Stomach (tissue), 9 donors: ENCODE results near the gene WRAP53. TPM values are rescaled to one million over a fixed set of nuclear protein-coding genes. Genes with fewer than 3 reads are reported as not detected.

Source experiments
- DNase-seq, 2 donors: peaks; one replicate each; pipeline versions ENCODE4 v3.0.0 to v3.0.0-alpha.2; 2013 to 2019
- H3K27ac ChIP-seq, 5 donors: fragments of 200-600 bp in 4 of 5; sonication (generic) in 4 of 5; one replicate each; pipeline ENCODE4 v1.5.1; 2013 to 2019; ENCODE audit warnings: mild to moderate bottlenecking in 1 of 5, moderate library complexity in 1 of 5
- H3K27me3 ChIP-seq, 3 donors: fragments of 200-600 bp; sonication (generic); one replicate each; pipeline ENCODE4 v1.5.1; 2017 to 2019; ENCODE audit warnings: mixed run types in 1 of 3
- H3K36me3 ChIP-seq, 4 donors: fragments of 200-600 bp; sonication (generic); 1 replicate in 3 of 4; 2 replicates in 1 of 4; pipeline ENCODE4 v1.5.1; 2016 to 2019
- H3K4me1 ChIP-seq, 4 donors: fragments of 200-600 bp; sonication (generic); one replicate each; pipeline ENCODE4 v1.5.1; 2016 to 2019
- H3K4me3 ChIP-seq, 4 donors: fragments of 200-600 bp; sonication (generic) in 3 of 4; one replicate each; pipeline ENCODE4 v1.5.1; 2016 to 2019; ENCODE audit warnings: mild to moderate bottlenecking in 1 of 4
- H3K9me3 ChIP-seq, 4 donors: fragments of 200-600 bp; sonication (generic); one replicate each; pipeline ENCODE4 v1.5.1; 2016 to 2019
- EP300 ChIP-seq: sonication (generic); formaldehyde crosslinking; IDR thresholded peaks from one replicate; pipeline ENCODE4 v1.6.1; 2017; ENCODE audit warnings: antibody characterized with exemption
- POLR2A ChIP-seq, 4 donors: fragments of 450-650 bp; IDR thresholded peaks; one replicate each; pipeline ENCODE4 v1.6.1; 2016; ENCODE audit warnings: antibody characterized with exemption in 4 of 4, control low read depth in 2 of 4, mild to moderate bottlenecking in 1 of 4, moderate library complexity in 1 of 4
- POLR2AphosphoS5 ChIP-seq, 3 donors: sonication (generic); formaldehyde crosslinking; IDR thresholded peaks; one replicate each; pipeline ENCODE4 v1.6.1; 2016; ENCODE audit warnings: antibody characterized with exemption in 3 of 3
- WGBS, 5 donors: extraction: QIAGEN DNeasy Blood & Tissue Kit in 3 of 5; methylation state at CpG; one replicate each; pipeline versions ENCODE4 v1.1.5 to v1.1.7; 2013 to 2018; 5-methylcytosine and 5-hydroxymethylcytosine counted together
- intact Hi-C: fragments of 100-400 bp; cut with DNase I; formaldehyde crosslinking; loops from one replicate; pipeline ENCODE4 v1.15.1; 2023; ENCODE audit warnings: low total_unique reads
- polyA plus RNA-seq, 3 donors: library from polyadenylated mRNA; stranded (reverse); fragments of 200-250 nt; gene quantifications; one replicate each; pipeline ENCODE4 v1.2.3, GENCODE V29; 2013
- total RNA-seq, 5 donors: library from RNA; depleted of rRNA; stranded (reverse); fragments of >200 nt; gene quantifications; one replicate each; pipeline versions ENCODE4 v1.1.0 to v1.2.3, GENCODE V29; 2014 to 2016
- TF ChIP-seq, protein P1 (sequence below), 7 experiments: fragments of 450-650 bp in 4 of 7; fragments of 200-600 bp in 3 of 7; sonication (generic) in 3 of 7; IDR thresholded peaks; one replicate each; pipeline ENCODE4 v1.5.1; 2016 to 2019; ENCODE audit warnings: antibody characterized with exemption in 7 of 7, control low read depth in 2 of 7, mild to moderate bottlenecking in 1 of 7
- donor health status: healthy with polysubstance abuse.
- donor health status: Bipolar disorder and iron deficiency.
- donor health status: healthy.

WRAP53 gene
- total and polyA plus RNA-seq, 8 donors, result 1.8 to 12.6 (median 3.8) TPM

DNA sequence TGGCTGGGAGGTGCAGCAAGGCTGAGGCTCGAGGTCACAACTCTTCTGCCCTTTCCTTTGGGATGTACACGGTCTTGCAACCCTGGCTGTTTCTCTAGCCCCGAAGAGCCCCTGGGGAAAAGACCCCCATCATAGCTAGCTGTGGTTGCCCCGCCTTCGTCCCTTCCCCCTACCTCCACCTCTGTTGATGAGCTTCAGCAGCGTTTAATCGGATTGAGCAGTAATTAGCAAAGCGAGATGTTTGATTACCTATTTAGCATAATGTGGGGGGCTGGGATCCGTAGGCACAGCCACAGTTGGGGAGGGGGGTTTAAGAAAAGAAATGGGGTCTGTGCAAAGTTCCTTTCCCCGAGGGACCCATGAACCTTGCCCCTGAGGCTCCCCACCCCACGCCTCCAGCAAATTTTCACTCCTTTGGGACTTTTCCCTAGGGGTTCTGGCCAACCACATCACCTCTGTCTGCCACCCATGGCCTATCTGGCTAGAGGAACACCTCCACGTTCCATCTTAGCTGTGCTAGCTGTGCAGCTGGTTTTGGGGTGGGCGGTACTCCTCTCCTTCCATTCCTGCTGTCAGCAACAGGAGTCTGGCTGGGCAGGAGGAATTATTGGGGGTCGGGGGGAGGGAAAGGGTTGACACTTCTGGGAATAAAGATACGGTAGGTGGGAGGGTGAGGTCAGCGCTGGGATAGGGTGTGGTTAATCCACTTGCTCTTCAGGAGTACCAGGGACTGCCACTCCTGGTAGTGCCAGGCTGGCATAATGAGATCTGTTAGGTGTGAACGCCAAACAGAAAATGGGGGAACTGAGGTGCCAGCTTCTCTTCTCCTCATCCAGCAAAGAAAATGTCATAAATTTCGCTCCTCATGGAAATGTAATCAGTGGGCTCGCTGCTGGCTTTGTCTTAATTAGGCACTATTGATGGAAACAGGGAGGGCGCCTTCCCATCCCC lies 27.9 kb downstream of the WRAP53 start:
- TF ChIP-seq POLR2AphosphoS5 (IDR thresholded peaks at IDR 0.05) (no peak), EP300 (no peak), POLR2A (IDR thresholded peaks at IDR 0.05) (no peak)
- TF ChIP-seq, protein P1, sequence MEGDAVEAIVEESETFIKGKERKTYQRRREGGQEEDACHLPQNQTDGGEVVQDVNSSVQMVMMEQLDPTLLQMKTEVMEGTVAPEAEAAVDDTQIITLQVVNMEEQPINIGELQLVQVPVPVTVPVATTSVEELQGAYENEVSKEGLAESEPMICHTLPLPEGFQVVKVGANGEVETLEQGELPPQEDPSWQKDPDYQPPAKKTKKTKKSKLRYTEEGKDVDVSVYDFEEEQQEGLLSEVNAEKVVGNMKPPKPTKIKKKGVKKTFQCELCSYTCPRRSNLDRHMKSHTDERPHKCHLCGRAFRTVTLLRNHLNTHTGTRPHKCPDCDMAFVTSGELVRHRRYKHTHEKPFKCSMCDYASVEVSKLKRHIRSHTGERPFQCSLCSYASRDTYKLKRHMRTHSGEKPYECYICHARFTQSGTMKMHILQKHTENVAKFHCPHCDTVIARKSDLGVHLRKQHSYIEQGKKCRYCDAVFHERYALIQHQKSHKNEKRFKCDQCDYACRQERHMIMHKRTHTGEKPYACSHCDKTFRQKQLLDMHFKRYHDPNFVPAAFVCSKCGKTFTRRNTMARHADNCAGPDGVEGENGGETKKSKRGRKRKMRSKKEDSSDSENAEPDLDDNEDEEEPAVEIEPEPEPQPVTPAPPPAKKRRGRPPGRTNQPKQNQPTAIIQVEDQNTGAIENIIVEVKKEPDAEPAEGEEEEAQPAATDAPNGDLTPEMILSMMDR (IDR thresholded peaks at IDR 0.05), result no peak
- H3K4me1 ChIP-seq, result peaks cover 17 to 25% (median 23%) of the 10 kb centered on the region in 4 donors
- H3K36me3 ChIP-seq, result no peaks in the 10 kb centered on the region
- peak overlapping the region; percentile 52 to 69 (median 58) for H3K4me3 ChIP-seq
- WGBS, 5 donors, result 32 to 37% (median 33%) methylated on average over 20 of the region's 20 CpGs
- H3K27ac ChIP-seq, result peak overlapping the region in 4 of 5 donors; percentile 30 to 71 (median 64)
- peaks cover 9 to 91% (median 44%) of the 10 kb centered on the region in 3 donors for H3K27me3 ChIP-seq
- DNase-seq, result peak in 1 of 2 donors; percentile 59
- H3K9me3 ChIP-seq, result no peaks in the 10 kb centered on the region
- intact Hi-C loops, result no loop called here

DNA sequence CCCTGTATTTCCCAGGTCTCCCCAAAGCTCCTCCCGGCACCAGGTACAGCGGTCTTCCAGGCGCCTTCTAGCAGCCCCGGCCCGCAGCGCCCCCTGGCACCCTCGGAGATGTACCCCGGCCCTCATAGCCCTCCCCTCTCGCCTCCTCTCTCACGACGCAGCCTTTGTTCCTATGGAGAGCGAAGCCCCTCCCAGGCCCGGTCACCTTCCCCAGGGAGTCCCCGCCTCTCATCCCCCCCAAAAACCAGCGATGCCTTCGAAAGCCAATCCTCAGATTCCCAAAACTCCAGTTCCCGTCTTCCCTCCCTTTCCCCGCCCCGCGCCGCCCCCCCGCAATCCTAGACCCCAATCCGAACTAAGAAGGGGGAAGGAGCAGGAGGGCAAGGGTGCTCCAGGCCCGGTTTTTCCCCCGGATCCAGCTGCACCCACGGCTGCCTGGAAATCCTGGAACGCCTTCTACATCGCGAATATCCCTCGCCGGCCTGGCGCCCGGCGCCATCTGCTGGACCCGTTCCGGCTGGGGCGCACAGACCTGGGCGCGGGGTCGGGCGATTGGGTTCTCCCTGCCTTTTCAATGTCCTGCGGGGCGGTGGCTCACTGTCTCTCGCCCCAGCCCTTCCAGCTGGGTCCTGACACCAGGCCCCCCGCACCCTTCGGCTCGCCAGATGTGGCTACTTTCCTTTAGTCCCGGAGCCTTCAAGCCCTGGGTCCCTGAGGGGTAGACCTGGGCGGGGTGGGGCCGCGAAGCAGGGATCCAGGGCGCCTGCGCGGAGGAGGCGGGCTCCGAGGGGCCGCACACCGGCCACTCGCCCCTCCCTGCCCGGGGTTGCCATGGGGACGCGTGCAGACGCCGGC lies 28.9 kb downstream of the WRAP53 start, which contains the start of gene DNAH2:
TSS of gene DNAH2 (plus strand) at position 844 of the 855 bp plus-strand sequence. CDS start 1,991 bp downstream, outside the sequence.
- 0 to 2% (median 1%) methylated on average over 40 to 64 of the region's 64 CpGs for WGBS, 5 donors
- peaks cover 17 to 25% (median 23%) of the 10 kb centered on the region in 4 donors for H3K4me1 ChIP-seq
- no peaks in the 10 kb centered on the region for H3K36me3 ChIP-seq
- peak; percentile 77 to 97 for DNase-seq
- intact Hi-C loops, result no loop called here
- peak within 1 kb of the TSS; percentile 30 to 71 (median 67) for H3K27ac ChIP-seq
- H3K27me3 ChIP-seq, result peaks cover 5 to 87% (median 35%) of the 10 kb centered on the region in 3 donors
- TF ChIP-seq EP300, result no peak
- TF ChIP-seq POLR2AphosphoS5 (IDR thresholded peaks at IDR 0.05), result peak in 1 of 3 donors; percentile 68
- no peak for TF ChIP-seq POLR2A (IDR thresholded peaks at IDR 0.05)
- TF ChIP-seq, protein P1 (IDR thresholded peaks at IDR 0.05), result peak in 4 of 7 experiments; percentile 10 to 53 (median 32)
- no peaks in the 10 kb centered on the region for H3K9me3 ChIP-seq
- H3K4me3 ChIP-seq, result peak within 1 kb of the TSS; percentile 52 to 69 (median 58)

DNA sequence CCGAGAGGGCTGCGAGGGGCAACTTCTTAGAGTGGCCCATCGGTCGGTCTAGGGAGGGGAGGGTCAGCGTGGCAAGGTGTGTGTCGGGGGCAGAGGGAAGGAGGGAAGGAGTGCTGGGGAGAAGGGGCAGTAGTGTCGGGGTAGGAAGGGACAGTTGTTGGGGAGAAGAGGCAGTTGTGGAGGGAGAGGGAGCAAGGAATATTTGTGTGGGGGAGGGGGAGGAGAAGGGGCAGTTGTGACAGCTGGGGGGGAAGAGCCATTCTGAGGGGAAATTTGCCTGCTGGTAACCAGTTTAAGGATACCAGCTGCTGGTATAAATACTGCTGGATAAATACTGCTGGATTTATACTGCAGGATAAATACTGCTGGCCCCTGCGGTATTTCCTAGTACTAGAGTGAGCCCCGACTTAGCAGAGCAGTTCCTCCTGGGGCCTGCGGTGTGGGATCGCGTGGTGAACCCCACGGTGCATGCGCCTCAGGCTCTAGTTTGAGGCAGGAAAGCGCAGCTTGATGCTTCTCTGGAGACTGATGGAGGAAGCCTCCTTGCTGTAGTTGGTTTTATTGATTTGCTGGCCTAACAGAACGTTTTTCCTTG lies 29.6 kb downstream of the WRAP53 start:
- Histone ChIP-seq H3K4me3 (peak overlapping the region; percentile 52 to 69 (median 58)), H3K4me1 (peaks cover 17 to 25% (median 23%) of the 10 kb centered on the region in 4 donors), H3K27ac (peak overlapping the region in 3 of 5 donors; percentile 60 to 71 (median 69)), H3K9me3 (no peaks in the 10 kb centered on the region), H3K27me3 (peaks cover 0 to 85% (median 28%) of the 10 kb centered on the region in 3 donors), H3K36me3 (no peaks in the 10 kb centered on the region)
- intact Hi-C loops, result no loop called here
- TF ChIP-seq EP300 (no peak), POLR2AphosphoS5 (IDR thresholded peaks at IDR 0.05) (no peak), POLR2A (IDR thresholded peaks at IDR 0.05) (no peak)
- TF ChIP-seq, protein P1 (IDR thresholded peaks at IDR 0.05), result no peak
- DNase-seq, result peak in 1 of 2 donors; percentile 54
- WGBS, 5 donors, result 2 to 10% (median 5%) methylated on average over 16 of the region's 16 CpGs
